GM18870 (cell line): Measurements from ENCODE around the gene RFX2.
"Not testable (repeated sequence)": the region's sequence is repeated elsewhere in the genome, so short reads cannot be mapped to it uniquely, and the experiment has no call there.

Experiments
- ATAC-seq: cut with Tn5 transposase; IDR thresholded peaks from one replicate; pipeline ENCODE4 v1.9.1; 2021; ENCODE audit warnings: moderate library complexity; ENCODE audit not compliant: unreplicated experiment

The RFX2 gene

GRCh38 chr19:5974721-5975387 is 135.4 kb downstream of the RFX2 start:
- ATAC-seq = no peak

GRCh38 chr19:5973867-5974635 is 136.2 kb downstream of the RFX2 start:
- no peak for ATAC-seq

GRCh38 chr19:5973376-5973775 is 136.9 kb downstream of the RFX2 start:
- ATAC-seq = no peak

GRCh38 chr19:5972355-5972731 is 138.0 kb downstream of the RFX2 start:
- no peak for ATAC-seq

- ATAC-seq = no peak
Observed at GRCh38 chr19:5971714-5972354, 138.5 kb downstream of the RFX2 start.

GRCh38 chr19:5969476-5969875 is 140.8 kb downstream of the RFX2 start:
- no peak for ATAC-seq

- no peak for ATAC-seq
Observed at GRCh38 chr19:5968431-5969373, 141.6 kb downstream of the RFX2 start.

- ATAC-seq = no peak
Observed at GRCh38 chr19:5967994-5968430, 142.3 kb downstream of the RFX2 start.

GRCh38 chr19:5967571-5967970 is 142.7 kb downstream of the RFX2 start:
- no peak for ATAC-seq

- no peak for ATAC-seq
Observed at GRCh38 chr19:5966941-5967340, 143.4 kb downstream of the RFX2 start.

GRCh38 chr19:5966215-5966614 is 144.1 kb downstream of the RFX2 start:
- ATAC-seq = no peak

GRCh38 chr19:5964816-5965565 is 145.3 kb downstream of the RFX2 start:
- no peak for ATAC-seq

GRCh38 chr19:5963855-5964254 is 146.4 kb downstream of the RFX2 start:
- no peak for ATAC-seq

GRCh38 chr19:5963259-5963658 is 147.0 kb downstream of the RFX2 start:
- ATAC-seq = not testable (repeated sequence)

GRCh38 chr19:5961969-5962945 is 148.0 kb downstream of the RFX2 start:
- ATAC-seq = no peak

- ATAC-seq = not testable (repeated sequence)
Observed at GRCh38 chr19:5961641-5961968, 148.7 kb downstream of the RFX2 start.

- ATAC-seq = no peak
Observed at GRCh38 chr19:5960005-5961001, 150.0 kb downstream of the RFX2 start.
